Mesodermal cell (in vitro differentiated cells): ENCODE results near the gene SDK1.
"Not testable (repeated sequence)": the region's sequence is repeated elsewhere in the genome, so short reads cannot be mapped to it uniquely, and the experiment has no call there.

Source experiments
- H3K27ac ChIP-seq: 2 replicates; pipeline ENCODE4 v1.7.0; 2013; ENCODE audit warnings: mild to moderate bottlenecking, low read depth, low read length, moderate library complexity; ENCODE audit not compliant: severe bottlenecking
- H3K36me3 ChIP-seq: 2 replicates; pipeline ENCODE4 v1.7.1; 2013; ENCODE audit warnings: mild to moderate bottlenecking, low read length, moderate library complexity; ENCODE audit not compliant: control insufficient read depth, insufficient read depth
- H3K4me1 ChIP-seq: one replicate; pipeline ENCODE4 v1.7.1; 2013; ENCODE audit warnings: mild to moderate bottlenecking, low read length; ENCODE audit not compliant: insufficient read depth, control insufficient read depth, poor library complexity, severe bottlenecking
- H3K4me3 ChIP-seq: 2 replicates; pipeline ENCODE4 v1.7.0; 2013; ENCODE audit warnings: low read length, control low read depth, mild to moderate bottlenecking; ENCODE audit not compliant: insufficient read depth, poor library complexity, severe bottlenecking; ENCODE audit errors: extremely low read depth
- H3K9me3 ChIP-seq: 2 replicates; pipeline ENCODE4 v1.7.1; 2013; ENCODE audit warnings: mild to moderate bottlenecking, low read length, moderate library complexity; ENCODE audit not compliant: control insufficient read depth
- WGBS, 2 experiments: methylation state at CpG; one replicate each; pipeline ENCODE4 v1.1.5; 2013; ENCODE audit warnings: missing lambda C conversion rate in 2 of 2; ENCODE audit not compliant: insufficient coverage in 2 of 2; 5-methylcytosine and 5-hydroxymethylcytosine counted together

SDK1 gene

GRCh38 chr7:4261601-4261960 is 960.5 kb downstream of the SDK1 start:
- Histone ChIP-seq H3K9me3 (no peaks in the 10 kb centered on the region), H3K4me3 (no peak overlapping the region), H3K27ac (no peak overlapping the region), H3K36me3 (no peaks in the 10 kb centered on the region), H3K4me1 (no peaks in the 10 kb centered on the region)
- WGBS, 2 experiments = 92 to 93% methylated on average over 10 of the region's 11 CpGs

GRCh38 chr7:4264206-4264605 is 963.2 kb downstream of the SDK1 start:
- H3K36me3 ChIP-seq, H3K4me3 ChIP-seq, H3K27ac ChIP-seq, H3K9me3 ChIP-seq, H3K4me1 ChIP-seq: not testable (repeated sequence)
- 98 to 100% methylated on average over 4 to 7 of the region's 25 CpGs for WGBS, 2 experiments

- H3K36me3 ChIP-seq = no peaks in the 10 kb centered on the region
- WGBS, 2 experiments = 96 to 97% methylated on average over 31 to 40 of the region's 43 CpGs
- peaks cover 10% of the 10 kb centered on the region for H3K4me1 ChIP-seq
- no peak overlapping the region for H3K27ac ChIP-seq
- no peaks in the 10 kb centered on the region for H3K9me3 ChIP-seq
- no peak overlapping the region for H3K4me3 ChIP-seq
Measured at GRCh38 chr7:4265066-4265465, 964.0 kb downstream of the SDK1 start.

- Histone ChIP-seq H3K27ac (no peak overlapping the region), H3K36me3 (no peaks in the 10 kb centered on the region), H3K4me3 (no peak overlapping the region), H3K4me1 (peaks cover 10% of the 10 kb centered on the region), H3K9me3 (no peaks in the 10 kb centered on the region)
- WGBS, 2 experiments = 79 to 84% methylated on average over 9 to 14 of the region's 15 CpGs
Measured at GRCh38 chr7:4265676-4266075, 964.6 kb downstream of the SDK1 start.

GRCh38 chr7:4266270-4267040 is 965.4 kb downstream of the SDK1 start:
- Histone ChIP-seq H3K4me1 (peaks cover 10% of the 10 kb centered on the region), H3K27ac (no peak overlapping the region), H3K4me3 (no peak overlapping the region), H3K36me3 (no peaks in the 10 kb centered on the region), H3K9me3 (no peaks in the 10 kb centered on the region)
- WGBS, 2 experiments = 84 to 90% methylated on average over 13 to 17 of the region's 21 CpGs

GRCh38 chr7:4267341-4268039 is 966.4 kb downstream of the SDK1 start:
- Histone ChIP-seq H3K4me3 (no peak overlapping the region), H3K4me1 (peaks cover 10% of the 10 kb centered on the region), H3K9me3 (no peaks in the 10 kb centered on the region), H3K36me3 (no peaks in the 10 kb centered on the region), H3K27ac (no peak overlapping the region)
- WGBS, 2 experiments = 87 to 94% methylated on average over 17 of the region's 21 CpGs

GRCh38 chr7:4268040-4268965 is 967.3 kb downstream of the SDK1 start:
- Histone ChIP-seq H3K9me3 (no peaks in the 10 kb centered on the region), H3K4me3 (no peak overlapping the region), H3K27ac (no peak overlapping the region), H3K4me1 (peaks cover 10% of the 10 kb centered on the region), H3K36me3 (no peaks in the 10 kb centered on the region)
- 83 to 88% methylated on average over 26 to 30 of the region's 34 CpGs for WGBS, 2 experiments

DNA sequence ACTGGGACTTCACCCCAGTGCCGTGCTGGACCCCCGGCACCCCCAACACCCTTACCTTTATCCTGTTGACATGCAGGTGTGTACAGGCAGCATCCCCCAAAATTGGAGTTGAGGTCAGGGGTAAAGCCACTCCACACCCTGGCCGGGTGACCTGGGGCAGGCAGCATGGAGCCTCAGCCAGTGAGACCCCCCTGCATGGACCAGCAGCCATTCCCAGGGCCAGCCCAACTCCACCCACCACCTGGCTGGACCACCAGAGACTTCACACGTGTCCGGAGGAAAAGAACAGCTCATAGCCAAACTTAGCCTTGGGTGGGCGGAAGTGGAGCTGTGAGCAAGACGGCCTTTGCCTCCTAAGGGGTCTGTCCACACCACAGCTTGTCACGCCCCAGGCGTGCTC is 968.0 kb downstream of the SDK1 start:
- Histone ChIP-seq H3K9me3 (no peaks in the 10 kb centered on the region), H3K4me3 (no peak overlapping the region), H3K36me3 (no peaks in the 10 kb centered on the region), H3K4me1 (peaks cover 10% of the 10 kb centered on the region), H3K27ac (no peak overlapping the region)
- WGBS, 2 experiments = 88 to 95% methylated on average over 6 to 7 of the region's 9 CpGs

- Histone ChIP-seq H3K9me3 (no peaks in the 10 kb centered on the region), H3K27ac (no peak overlapping the region), H3K4me3 (no peak overlapping the region), H3K4me1 (peaks cover 10% of the 10 kb centered on the region), H3K36me3 (no peaks in the 10 kb centered on the region)
- 82 to 88% methylated on average over 9 to 11 of the region's 11 CpGs for WGBS, 2 experiments
Measured at GRCh38 chr7:4269746-4270145, 968.7 kb downstream of the SDK1 start.

DNA sequence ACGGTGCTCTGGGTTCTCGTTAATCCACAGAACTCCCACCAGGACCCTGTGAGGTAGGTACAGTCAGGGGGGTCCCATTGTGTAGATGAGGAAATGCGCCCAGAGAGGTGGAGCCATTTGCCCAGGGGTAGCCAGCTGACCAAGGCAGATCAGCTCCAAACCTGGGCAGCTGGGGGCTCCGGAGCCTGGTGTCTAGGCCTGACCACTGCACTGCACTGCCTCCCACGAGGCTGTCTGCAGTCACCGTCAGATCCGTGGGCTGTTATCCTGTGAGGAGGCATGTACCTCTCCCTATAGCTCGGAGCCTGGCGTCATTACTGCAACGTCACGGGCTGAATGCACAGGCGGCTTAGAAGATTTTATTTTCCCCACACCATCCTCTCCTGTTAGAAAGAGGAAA is 969.2 kb downstream of the SDK1 start:
- H3K4me3 ChIP-seq = no peak overlapping the region
- H3K9me3 ChIP-seq = no peaks in the 10 kb centered on the region
- 87 to 88% methylated on average over 11 of the region's 12 CpGs for WGBS, 2 experiments
- H3K4me1 ChIP-seq = peaks cover 10% of the 10 kb centered on the region
- no peaks in the 10 kb centered on the region for H3K36me3 ChIP-seq
- H3K27ac ChIP-seq = no peak overlapping the region
